Kidney tubule cell (primary cell): ENCODE data around the gene TLE1.
"Not testable (repeated sequence)": the region's sequence is repeated elsewhere in the genome, so short reads cannot be mapped to it uniquely, and the experiment has no call there.

Experiments used
- DNase-seq: peaks from one replicate; pipeline ENCODE4 v3.0.0-alpha.2; 2018; ENCODE audit warnings: low spot score

Gene TLE1

GRCh38 chr9:81621785-81622259 is 67.5 kb downstream of the TLE1 start:
- no peak for DNase-seq

- DNase-seq, result no peak
These were observed 68.2 kb downstream of the TLE1 start for GRCh38 chr9:81621118-81621517.

GRCh38 chr9:81620002-81620390 is 69.4 kb downstream of the TLE1 start:
- DNase-seq, result no peak

- DNase-seq, result no peak
These were observed 69.9 kb downstream of the TLE1 start for GRCh38 chr9:81619353-81620001.

- no peak for DNase-seq
These were observed 70.4 kb downstream of the TLE1 start for GRCh38 chr9:81618923-81619322.

GRCh38 chr9:81616141-81616540 is 73.2 kb downstream of the TLE1 start:
- DNase-seq, result no peak

GRCh38 chr9:81614335-81614734 is 75.0 kb downstream of the TLE1 start:
- DNase-seq, result no peak

- no peak for DNase-seq
These were observed 76.1 kb downstream of the TLE1 start for GRCh38 chr9:81613002-81613812.

GRCh38 chr9:81611664-81612063 is 77.7 kb downstream of the TLE1 start:
- no peak for DNase-seq

- DNase-seq, result no peak
These were observed 78.6 kb downstream of the TLE1 start for GRCh38 chr9:81610740-81611107.

GRCh38 chr9:81609782-81610739 is 79.3 kb downstream of the TLE1 start:
- peak; percentile 89 for DNase-seq

- no peak for DNase-seq
These were observed 81.1 kb downstream of the TLE1 start for GRCh38 chr9:81608289-81608657.

- DNase-seq, result peak; percentile 85
These were observed 81.6 kb downstream of the TLE1 start for GRCh38 chr9:81607593-81608288.

GRCh38 chr9:81606261-81606660 is 83.1 kb downstream of the TLE1 start:
- not testable (repeated sequence) for DNase-seq

GRCh38 chr9:81605170-81605670 is 84.1 kb downstream of the TLE1 start:
- DNase-seq, result no peak

- DNase-seq, result no peak
These were observed 84.8 kb downstream of the TLE1 start for GRCh38 chr9:81604306-81605169.

GRCh38 chr9:81602887-81603680 is 86.3 kb downstream of the TLE1 start:
- no peak for DNase-seq

- peak; percentile 36 for DNase-seq
These were observed 87.4 kb downstream of the TLE1 start for GRCh38 chr9:81601639-81602623.

- DNase-seq, result no peak
These were observed 88.7 kb downstream of the TLE1 start for GRCh38 chr9:81600631-81601030.
